K562 (cell line): ENCODE results near the gene ASPHD1. TPM values are rescaled to one million over a fixed set of nuclear protein-coding genes. Genes with fewer than 3 reads are reported as not detected.

Experiments used
- BACH1 ChIP-seq: fragments of 200-800 bp; sonication (Bioruptor generic); IDR thresholded peaks from 2 replicates; pipeline ENCODE4 v1.6.1; 2016; ENCODE audit warnings: missing genetic modification characterization, missing compliant biosample characterization
- CHD1 ChIP-seq: fragments of 200-600 bp; sonication (generic); IDR thresholded peaks from one replicate; pipeline ENCODE4 v1.6.1; 2012; ENCODE audit warnings: mild to moderate bottlenecking, moderate library complexity, low read length, inconsistent platforms
- ERF ChIP-seq: fragments of 450-650 bp; formaldehyde crosslinking; IDR thresholded peaks from 2 replicates; pipeline ENCODE4 v1.4.0; 2020; ENCODE audit warnings: mild to moderate bottlenecking, mixed read lengths
- HMG20B ChIP-seq: fragments of 250-450 bp; sonication (Bioruptor Pico); IDR thresholded peaks from 2 replicates; pipeline ENCODE4 v1.5.0; 2021; ENCODE audit warnings: mild to moderate bottlenecking
- KHSRP ChIP-seq: fragments of 450-650 bp; IDR thresholded peaks from 2 replicates; pipeline ENCODE4 v1.6.1; 2017
- KLF10 ChIP-seq: fragments of 250-450 bp; sonication (Bioruptor Pico); IDR thresholded peaks from 2 replicates; pipeline ENCODE4 v1.6.1; 2021; ENCODE audit warnings: matching md5 sums
- MTA1 ChIP-seq: fragments of 450-650 bp; IDR thresholded peaks from 2 replicates; pipeline ENCODE4 v1.6.1; 2017; ENCODE audit warnings: borderline replicate concordance
- NFATC3 ChIP-seq: fragments of 450-650 bp; IDR thresholded peaks from 2 replicates; pipeline ENCODE4 v1.6.1; 2017; ENCODE audit warnings: mild to moderate bottlenecking
- PHB2 ChIP-seq: fragments of 450-650 bp; IDR thresholded peaks from 2 replicates; pipeline ENCODE4 v1.6.1; 2017; ENCODE audit warnings: low read depth
- POLR2AphosphoS5 ChIP-seq: IDR thresholded peaks from 2 replicates; pipeline ENCODE4 v1.6.1; 2011; ENCODE audit warnings: mild to moderate bottlenecking, low read depth, low read length, moderate library complexity; ENCODE audit not compliant: control insufficient read depth, insufficient read depth
- ZNF134 ChIP-seq: fragments of 250-450 bp; sonication (Bioruptor Pico); conservative IDR thresholded peaks from 2 replicates; pipeline ENCODE4 v1.4.0; 2020
- polyA plus RNA-seq, 8 experiments: library from polyadenylated mRNA; depleted of rRNA in 4 of 8; stranded (reverse) in 5 of 8; unstranded in 3 of 8; fragments of >200 nt; fragmentation: Nextera tagmentation in 2 of 8; fragmentation: Illumina TruSeq in 1 of 8; extraction: Ambion mirVana in 2 of 8; extraction: Trizol in 1 of 8; gene quantifications; 2 replicates each; pipeline versions ENCODE4 v1.2.1 to v1.2.3, GENCODE V29; 2011 to 2014; ENCODE audit warnings: inconsistent platforms in 1 of 8, missing spikeins in 1 of 8
- total RNA-seq, 7 experiments: library from RNA; depleted of rRNA in 6 of 7; stranded (reverse); fragments of >200 nt in 6 of 7; fragmentation: Illumina TruSeq in 2 of 7; extraction: Trizol in 2 of 7; gene quantifications; 2 replicates each; pipeline versions ENCODE4 v1.2.1 to v1.2.3, GENCODE V29; 2011 to 2021; ENCODE audit warnings: low replicate concordance in 1 of 7
- TF ChIP-seq, protein P1 (sequence below), 2 experiments: IDR thresholded peaks; 2 replicates each; pipeline ENCODE4 v1.6.1; 2011; ENCODE audit warnings: borderline replicate concordance in 1 of 2, control low read depth in 1 of 2, low read depth in 1 of 2, low read length in 1 of 2, mild to moderate bottlenecking in 1 of 2, mixed read lengths in 1 of 2, moderate library complexity in 1 of 2; ENCODE audit not compliant: insufficient read depth in 1 of 2, insufficient read length in 1 of 2, poor library complexity in 1 of 2, severe bottlenecking in 1 of 2; ENCODE audit errors: extremely low read depth in 1 of 2
- TF ChIP-seq, protein P2 (sequence below): fragments of 450-650 bp; IDR thresholded peaks from one replicate; pipeline ENCODE4 v1.6.1; 2018; ENCODE audit warnings: mild to moderate bottlenecking, moderate library complexity; ENCODE audit not compliant: partially characterized antibody
- TF ChIP-seq, protein P3 (sequence below): sonication (generic); formaldehyde crosslinking; IDR thresholded peaks from 2 replicates; pipeline ENCODE4 v1.8.0; 2022; ENCODE audit warnings: mild to moderate bottlenecking, missing genetic modification reagents, borderline replicate concordance
- TF ChIP-seq, protein P4 (sequence below): sonication (generic); formaldehyde crosslinking; IDR thresholded peaks from 2 replicates; pipeline ENCODE4 v1.5.0; 2020; ENCODE audit warnings: missing genetic modification reagents
- TF ChIP-seq, protein P5 (sequence below): sonication (generic); formaldehyde crosslinking; IDR thresholded peaks from 2 replicates; pipeline ENCODE4 v1.8.1; 2022; ENCODE audit warnings: missing genetic modification reagents
- TF ChIP-seq, protein P6 (sequence below): fragments of 450-650 bp; IDR thresholded peaks from 2 replicates; pipeline ENCODE4 v1.6.1; 2018; ENCODE audit warnings: mild to moderate bottlenecking, low read depth; ENCODE audit not compliant: partially characterized antibody
- TF ChIP-seq, protein P7 (sequence below): sonication (generic); formaldehyde crosslinking; IDR thresholded peaks from 2 replicates; pipeline ENCODE4 v1.8.0; 2022; ENCODE audit warnings: mild to moderate bottlenecking, missing genetic modification reagents

The ASPHD1 gene
- total and polyA plus RNA-seq, 9 of the 15 experiments (the other 6 are each of a cell fraction or from before 2014, with no cell fraction given) = 0.03 to 0.70 (median 0.24) TPM; not detected in 5

DNA sequence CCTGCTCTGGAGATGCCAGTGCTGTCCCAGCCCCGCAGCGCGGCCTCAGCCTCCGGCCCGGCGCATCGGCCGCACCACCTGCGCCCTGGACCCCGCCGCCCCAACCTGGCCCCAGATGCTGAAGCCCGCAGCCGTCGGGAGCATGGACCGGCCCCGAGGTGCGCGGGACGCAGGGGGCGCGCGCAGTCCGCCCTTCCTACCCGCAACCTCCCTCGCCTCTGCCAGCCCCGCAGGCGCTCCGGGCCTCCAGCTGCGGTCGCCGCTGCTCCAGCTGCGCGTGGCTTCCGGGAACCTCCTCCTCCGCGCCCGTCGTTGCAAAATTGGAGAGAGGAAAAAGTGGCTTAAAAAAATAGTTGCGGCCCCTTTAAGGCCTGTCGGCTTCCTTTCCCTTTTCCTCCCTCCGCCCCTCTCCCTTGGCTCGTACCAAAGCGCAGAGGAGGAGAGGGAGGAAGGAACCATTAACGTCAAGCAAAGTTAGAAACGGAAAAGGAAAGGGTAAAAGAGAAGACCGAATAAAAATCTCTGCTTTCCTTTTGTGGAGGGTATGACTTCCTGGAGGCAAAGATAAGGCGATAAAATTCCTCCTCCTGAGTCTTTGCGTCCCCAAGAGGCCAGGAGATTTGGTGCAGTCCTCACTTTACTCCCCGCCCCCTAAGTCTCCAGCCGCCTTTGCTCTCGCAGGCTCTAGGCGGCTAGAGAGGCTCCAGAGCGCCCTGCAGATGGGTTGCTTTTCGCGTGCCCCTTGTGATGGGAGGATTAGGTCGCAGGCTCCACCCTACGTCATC lies 37.2 kb upstream of the ASPHD1 start, which contains the start of gene CDIPT (continued):
- TF ChIP-seq ZNF134 (CRISPR knock-in tag) (no peak), ERF (no peak), BACH1 (tag) (no peak), NFATC3 (peak; percentile 81), HMG20B (CRISPR knock-in tag) (no peak), KHSRP (no peak), CHD1 (no peak), MTA1 (no peak), POLR2AphosphoS5 (no peak), KLF10 (CRISPR knock-in tag) (no peak), PHB2 (peak; percentile 22; the same call in 1 of the 2 replicates)
- TF ChIP-seq, protein P1, sequence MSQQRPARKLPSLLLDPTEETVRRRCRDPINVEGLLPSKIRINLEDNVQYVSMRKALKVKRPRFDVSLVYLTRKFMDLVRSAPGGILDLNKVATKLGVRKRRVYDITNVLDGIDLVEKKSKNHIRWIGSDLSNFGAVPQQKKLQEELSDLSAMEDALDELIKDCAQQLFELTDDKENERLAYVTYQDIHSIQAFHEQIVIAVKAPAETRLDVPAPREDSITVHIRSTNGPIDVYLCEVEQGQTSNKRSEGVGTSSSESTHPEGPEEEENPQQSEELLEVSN (IDR thresholded peaks at IDR 0.05; ENCODE audit: borderline replicate concordance in 1 of 2, extremely low read depth in 1 of 2, insufficient read depth in 1 of 2, insufficient read length in 1 of 2, low read depth in 1 of 2, low read length in 1 of 2, poor library complexity in 1 of 2, severe bottlenecking in 1 of 2) = peak in 1 of 2 experiments; percentile 41
- TF ChIP-seq, protein P2, sequence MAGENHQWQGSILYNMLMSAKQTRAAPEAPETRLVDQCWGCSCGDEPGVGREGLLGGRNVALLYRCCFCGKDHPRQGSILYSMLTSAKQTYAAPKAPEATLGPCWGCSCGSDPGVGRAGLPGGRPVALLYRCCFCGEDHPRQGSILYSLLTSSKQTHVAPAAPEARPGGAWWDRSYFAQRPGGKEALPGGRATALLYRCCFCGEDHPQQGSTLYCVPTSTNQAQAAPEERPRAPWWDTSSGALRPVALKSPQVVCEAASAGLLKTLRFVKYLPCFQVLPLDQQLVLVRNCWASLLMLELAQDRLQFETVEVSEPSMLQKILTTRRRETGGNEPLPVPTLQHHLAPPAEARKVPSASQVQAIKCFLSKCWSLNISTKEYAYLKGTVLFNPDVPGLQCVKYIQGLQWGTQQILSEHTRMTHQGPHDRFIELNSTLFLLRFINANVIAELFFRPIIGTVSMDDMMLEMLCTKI = no peak
- TF ChIP-seq, protein P3, sequence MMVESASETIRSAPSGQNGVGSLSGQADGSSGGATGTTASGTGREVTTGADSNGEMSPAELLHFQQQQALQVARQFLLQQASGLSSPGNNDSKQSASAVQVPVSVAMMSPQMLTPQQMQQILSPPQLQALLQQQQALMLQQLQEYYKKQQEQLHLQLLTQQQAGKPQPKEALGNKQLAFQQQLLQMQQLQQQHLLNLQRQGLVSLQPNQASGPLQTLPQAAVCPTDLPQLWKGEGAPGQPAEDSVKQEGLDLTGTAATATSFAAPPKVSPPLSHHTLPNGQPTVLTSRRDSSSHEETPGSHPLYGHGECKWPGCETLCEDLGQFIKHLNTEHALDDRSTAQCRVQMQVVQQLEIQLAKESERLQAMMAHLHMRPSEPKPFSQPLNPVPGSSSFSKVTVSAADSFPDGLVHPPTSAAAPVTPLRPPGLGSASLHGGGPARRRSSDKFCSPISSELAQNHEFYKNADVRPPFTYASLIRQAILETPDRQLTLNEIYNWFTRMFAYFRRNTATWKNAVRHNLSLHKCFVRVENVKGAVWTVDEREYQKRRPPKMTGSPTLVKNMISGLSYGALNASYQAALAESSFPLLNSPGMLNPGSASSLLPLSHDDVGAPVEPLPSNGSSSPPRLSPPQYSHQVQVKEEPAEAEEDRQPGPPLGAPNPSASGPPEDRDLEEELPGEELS = 0 out of 2 replicates have a peak, but pooled peaks have one; percentile 74
- TF ChIP-seq, protein P4, sequence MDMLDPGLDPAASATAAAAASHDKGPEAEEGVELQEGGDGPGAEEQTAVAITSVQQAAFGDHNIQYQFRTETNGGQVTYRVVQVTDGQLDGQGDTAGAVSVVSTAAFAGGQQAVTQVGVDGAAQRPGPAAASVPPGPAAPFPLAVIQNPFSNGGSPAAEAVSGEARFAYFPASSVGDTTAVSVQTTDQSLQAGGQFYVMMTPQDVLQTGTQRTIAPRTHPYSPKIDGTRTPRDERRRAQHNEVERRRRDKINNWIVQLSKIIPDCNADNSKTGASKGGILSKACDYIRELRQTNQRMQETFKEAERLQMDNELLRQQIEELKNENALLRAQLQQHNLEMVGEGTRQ (CRISPR knock-in tag) = no peak
- TF ChIP-seq, protein P5, sequence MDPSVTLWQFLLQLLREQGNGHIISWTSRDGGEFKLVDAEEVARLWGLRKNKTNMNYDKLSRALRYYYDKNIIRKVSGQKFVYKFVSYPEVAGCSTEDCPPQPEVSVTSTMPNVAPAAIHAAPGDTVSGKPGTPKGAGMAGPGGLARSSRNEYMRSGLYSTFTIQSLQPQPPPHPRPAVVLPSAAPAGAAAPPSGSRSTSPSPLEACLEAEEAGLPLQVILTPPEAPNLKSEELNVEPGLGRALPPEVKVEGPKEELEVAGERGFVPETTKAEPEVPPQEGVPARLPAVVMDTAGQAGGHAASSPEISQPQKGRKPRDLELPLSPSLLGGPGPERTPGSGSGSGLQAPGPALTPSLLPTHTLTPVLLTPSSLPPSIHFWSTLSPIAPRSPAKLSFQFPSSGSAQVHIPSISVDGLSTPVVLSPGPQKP (CRISPR knock-in tag) = no peak
- TF ChIP-seq, protein P6, sequence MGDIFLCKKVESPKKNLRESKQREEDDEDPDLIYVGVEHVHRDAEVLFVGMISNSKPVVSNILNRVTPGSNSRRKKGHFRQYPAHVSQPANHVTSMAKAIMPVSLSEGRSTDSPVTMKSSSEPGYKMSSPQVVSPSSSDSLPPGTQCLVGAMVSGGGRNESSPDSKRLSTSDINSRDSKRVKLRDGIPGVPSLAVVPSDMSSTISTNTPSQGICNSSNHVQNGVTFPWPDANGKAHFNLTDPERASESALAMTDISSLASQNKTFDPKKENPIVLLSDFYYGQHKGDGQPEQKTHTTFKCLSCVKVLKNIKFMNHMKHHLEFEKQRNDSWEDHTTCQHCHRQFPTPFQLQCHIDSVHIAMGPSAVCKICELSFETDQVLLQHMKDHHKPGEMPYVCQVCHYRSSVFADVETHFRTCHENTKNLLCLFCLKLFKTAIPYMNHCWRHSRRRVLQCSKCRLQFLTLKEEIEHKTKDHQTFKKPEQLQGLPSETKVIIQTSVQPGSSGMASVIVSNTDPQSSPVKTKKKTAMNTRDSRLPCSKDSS = no peak
- TF ChIP-seq, protein P7, sequence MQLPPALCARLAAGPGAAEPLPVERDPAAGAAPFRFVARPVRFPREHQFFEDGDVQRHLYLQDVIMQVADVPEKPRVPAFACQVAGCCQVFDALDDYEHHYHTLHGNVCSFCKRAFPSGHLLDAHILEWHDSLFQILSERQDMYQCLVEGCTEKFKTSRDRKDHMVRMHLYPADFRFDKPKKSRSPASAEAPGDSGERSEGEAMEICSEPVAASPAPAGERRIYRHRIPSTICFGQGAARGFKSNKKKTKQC (CRISPR knock-in tag) = no peak; the same call in 1 of the 2 replicates
